ENCODE measurements around the gene CRELD1.

GRCh38 chr3:9886328-9886727 is 47.3 kb upstream of the CRELD1 start:
- TF ChIP-seq POLR2AphosphoS5 (IDR thresholded peaks at IDR 0.05; ENCODE audit: low read depth, low read length) (no peak), TAF1 (IDR thresholded peaks at IDR 0.05; ENCODE audit: borderline replicate concordance, low read depth, low read length) (no peak)
